ENCODE data around the gene SLMAP.

SLMAP gene

DNA sequence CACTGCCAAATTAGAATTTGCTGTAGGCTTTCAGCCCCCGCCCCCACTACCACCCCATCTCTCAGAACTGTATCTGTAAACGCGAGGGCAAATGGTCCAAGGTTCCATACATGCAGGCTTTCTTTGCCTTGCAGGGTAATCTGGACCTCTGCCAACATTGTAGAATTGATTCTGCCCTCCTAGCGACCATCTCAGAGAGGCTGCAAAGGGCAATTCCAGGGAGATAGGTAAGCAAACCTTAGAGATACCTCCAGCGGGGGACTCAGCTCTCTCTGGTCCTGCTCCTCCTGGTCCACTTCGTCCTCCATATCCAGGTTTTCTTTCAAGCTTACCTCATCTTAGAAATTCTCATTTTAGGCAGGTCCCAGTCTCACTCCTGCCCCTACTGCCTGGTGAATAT, 64.4 kb downstream of the SLMAP start:
- TF ChIP-seq RAD21 (IDR thresholded peaks at IDR 0.05; ENCODE audit: low read depth): no peak
- TF ChIP-seq TEAD4 (IDR thresholded peaks at IDR 0.05): no peak
- TF ChIP-seq TAF1 (IDR thresholded peaks at IDR 0.05; ENCODE audit: low read depth): no peak
- TF ChIP-seq YY1 (IDR thresholded peaks at IDR 0.05; ENCODE audit: low read depth): no peak
- no peak for TF ChIP-seq ZBTB7A (IDR thresholded peaks at IDR 0.05; ENCODE audit: low read depth)
- no peak for TF ChIP-seq FOXM1 (IDR thresholded peaks at IDR 0.05; ENCODE audit: borderline replicate concordance, low read depth)
- TF ChIP-seq, protein P1, sequence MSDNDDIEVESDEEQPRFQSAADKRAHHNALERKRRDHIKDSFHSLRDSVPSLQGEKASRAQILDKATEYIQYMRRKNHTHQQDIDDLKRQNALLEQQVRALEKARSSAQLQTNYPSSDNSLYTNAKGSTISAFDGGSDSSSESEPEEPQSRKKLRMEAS (IDR thresholded peaks at IDR 0.05): no peak
- TF ChIP-seq NFIC (IDR thresholded peaks at IDR 0.05): no peak

DNA sequence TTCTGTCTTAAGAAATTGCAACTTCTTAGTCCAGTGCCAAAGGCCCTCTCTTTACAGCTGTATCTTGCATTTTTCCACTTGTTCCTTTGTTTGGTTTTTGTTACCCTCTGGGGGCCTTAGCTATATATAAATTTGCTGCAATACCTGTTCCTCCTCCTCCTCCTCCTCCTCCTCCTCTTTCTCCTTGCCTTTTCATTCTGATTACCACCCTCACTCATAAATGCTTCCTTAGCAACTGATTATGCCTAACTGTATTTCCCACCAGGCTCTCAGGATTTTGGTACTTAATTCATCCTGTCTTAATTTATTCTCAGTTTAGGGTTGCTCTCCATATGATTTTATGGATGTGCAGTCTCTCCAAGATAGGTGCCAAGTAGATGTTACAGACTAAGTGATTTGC, 65.7 kb downstream of the SLMAP start:
- TF ChIP-seq, protein P1 (IDR thresholded peaks at IDR 0.05): no peak
- TF ChIP-seq TAF1 (IDR thresholded peaks at IDR 0.05; ENCODE audit: low read depth) (no peak), EGR1 (IDR thresholded peaks at IDR 0.05) (no peak), ZBTB7A (IDR thresholded peaks at IDR 0.05; ENCODE audit: low read depth) (no peak), CREB1 (IDR thresholded peaks at IDR 0.05; ENCODE audit: low read depth) (no peak), REST (IDR thresholded peaks at IDR 0.05; ENCODE audit: low read depth) (no peak)

GRCh38 chr3:57822686-57823085, 66.6 kb downstream of the SLMAP start:
- TF ChIP-seq TCF12 (IDR thresholded peaks at IDR 0.05; ENCODE audit: low read depth) (no peak), TAF1 (IDR thresholded peaks at IDR 0.05; ENCODE audit: low read depth) (no peak), ZBTB7A (IDR thresholded peaks at IDR 0.05; ENCODE audit: low read depth) (no peak), FOXM1 (IDR thresholded peaks at IDR 0.05; ENCODE audit: borderline replicate concordance, low read depth) (no peak), EGR1 (IDR thresholded peaks at IDR 0.05) (no peak), NFIC (IDR thresholded peaks at IDR 0.05) (no peak), REST (IDR thresholded peaks at IDR 0.05; ENCODE audit: low read depth) (no peak), CREB1 (IDR thresholded peaks at IDR 0.05; ENCODE audit: low read depth) (no peak), RAD21 (IDR thresholded peaks at IDR 0.05; ENCODE audit: low read depth) (no peak), YY1 (IDR thresholded peaks at IDR 0.05; ENCODE audit: low read depth) (no peak), CEBPB (IDR thresholded peaks at IDR 0.05) (no peak), TEAD4 (IDR thresholded peaks at IDR 0.05) (no peak), EP300 (IDR thresholded peaks at IDR 0.05; ENCODE audit: borderline replicate concordance) (no peak)
- TF ChIP-seq, protein P2, sequence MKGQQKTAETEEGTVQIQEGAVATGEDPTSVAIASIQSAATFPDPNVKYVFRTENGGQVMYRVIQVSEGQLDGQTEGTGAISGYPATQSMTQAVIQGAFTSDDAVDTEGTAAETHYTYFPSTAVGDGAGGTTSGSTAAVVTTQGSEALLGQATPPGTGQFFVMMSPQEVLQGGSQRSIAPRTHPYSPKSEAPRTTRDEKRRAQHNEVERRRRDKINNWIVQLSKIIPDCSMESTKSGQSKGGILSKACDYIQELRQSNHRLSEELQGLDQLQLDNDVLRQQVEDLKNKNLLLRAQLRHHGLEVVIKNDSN (IDR thresholded peaks at IDR 0.05): no peak
- TF ChIP-seq, protein P1 (IDR thresholded peaks at IDR 0.05): no peak

DNA sequence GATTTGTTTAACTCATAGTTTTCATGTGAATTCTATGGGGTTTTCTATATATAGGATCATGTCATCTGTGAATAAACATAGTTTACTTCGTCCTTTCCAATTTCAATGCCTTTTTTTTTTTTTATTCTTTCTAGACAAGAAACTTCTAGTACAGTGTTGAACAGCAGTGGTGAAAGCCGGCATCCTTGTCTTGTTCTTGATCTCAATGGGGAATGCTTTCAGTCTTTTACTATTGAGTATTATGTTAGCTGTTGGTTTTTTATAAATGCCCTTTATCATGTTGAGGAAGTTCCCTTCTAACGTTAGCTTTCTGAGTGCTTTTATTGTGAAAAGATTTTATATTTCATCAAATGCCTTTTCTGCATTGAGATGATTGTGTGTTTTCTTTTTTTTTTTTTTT, 69.0 kb downstream of the SLMAP start:
- TF ChIP-seq FOXM1 (IDR thresholded peaks at IDR 0.05; ENCODE audit: borderline replicate concordance, low read depth) (no peak), TEAD4 (IDR thresholded peaks at IDR 0.05) (no peak), CREB1 (IDR thresholded peaks at IDR 0.05; ENCODE audit: low read depth) (no peak), TAF1 (IDR thresholded peaks at IDR 0.05; ENCODE audit: low read depth) (no peak), EP300 (IDR thresholded peaks at IDR 0.05; ENCODE audit: borderline replicate concordance) (no peak), EGR1 (IDR thresholded peaks at IDR 0.05) (no peak), NFIC (IDR thresholded peaks at IDR 0.05) (no peak), RAD21 (IDR thresholded peaks at IDR 0.05; ENCODE audit: low read depth) (no peak), CEBPB (IDR thresholded peaks at IDR 0.05) (no peak), ZBTB7A (IDR thresholded peaks at IDR 0.05; ENCODE audit: low read depth) (no peak), TCF12 (IDR thresholded peaks at IDR 0.05; ENCODE audit: low read depth) (no peak), REST (IDR thresholded peaks at IDR 0.05; ENCODE audit: low read depth) (no peak), YY1 (IDR thresholded peaks at IDR 0.05; ENCODE audit: low read depth) (no peak)
- TF ChIP-seq, protein P1 (IDR thresholded peaks at IDR 0.05): no peak
- TF ChIP-seq, protein P2 (IDR thresholded peaks at IDR 0.05): no peak
